Ishikawa (cell line): ENCODE measurements around the gene PEAK3.

Experiments used
- CREB1 ChIP-seq: IDR thresholded peaks from 2 replicates; pipeline ENCODE4 v1.6.1; 2012; ENCODE audit warnings: low read depth
- EGR1 ChIP-seq: IDR thresholded peaks from 2 replicates; pipeline ENCODE4 v1.6.1; 2012
- EP300 ChIP-seq: IDR thresholded peaks from 2 replicates; pipeline ENCODE4 v1.6.1; 2012; ENCODE audit warnings: borderline replicate concordance
- MAX ChIP-seq: IDR thresholded peaks from 2 replicates; pipeline ENCODE4 v1.6.1; 2012
- NFIC ChIP-seq: IDR thresholded peaks from 2 replicates; pipeline ENCODE4 v1.6.1; 2012
- RAD21 ChIP-seq: IDR thresholded peaks from 2 replicates; pipeline ENCODE4 v1.6.1; 2012; ENCODE audit warnings: low read depth
- REST ChIP-seq: IDR thresholded peaks from 2 replicates; pipeline ENCODE4 v1.6.1; 2012; ENCODE audit warnings: low read depth, mild to moderate bottlenecking
- TAF1 ChIP-seq: IDR thresholded peaks from 2 replicates; pipeline ENCODE4 v1.6.1; 2012; ENCODE audit warnings: low read depth, mild to moderate bottlenecking
- TCF12 ChIP-seq: IDR thresholded peaks from 2 replicates; pipeline ENCODE4 v1.6.1; 2012; ENCODE audit warnings: low read depth
- YY1 ChIP-seq: IDR thresholded peaks from 2 replicates; pipeline ENCODE4 v1.6.1; 2012; ENCODE audit warnings: low read depth
- ZBTB7A ChIP-seq: IDR thresholded peaks from 2 replicates; pipeline ENCODE4 v1.6.1; 2012; ENCODE audit warnings: low read depth

GRCh38 chr19:2274931-2275535 lies 6.9 kb downstream of the PEAK3 start:
- TF ChIP-seq EP300 (no peak), ZBTB7A (no peak), RAD21 (peak; percentile 73), YY1 (no peak), CREB1 (no peak), MAX (no peak), EGR1 (no peak), TAF1 (no peak), REST (0 out of 2 replicates have a peak, but pooled peaks have one; percentile 23), TCF12 (no peak), NFIC (no peak)
